HUDEP-2 (cell line): ENCODE data around the gene PPP4R3A.
"Not testable (repeated sequence)": the region's sequence is repeated elsewhere in the genome, so short reads cannot be mapped to it uniquely, and the experiment has no call there.

ENCODE experiments used
- DNase-seq, 76 experiments: peaks; one replicate each; lab custom pipeline; 2025; ENCODE audit not compliant: unreplicated experiment in 76 of 76; lab: John Stamatoyannopoulos, UW

Gene PPP4R3A

DNA sequence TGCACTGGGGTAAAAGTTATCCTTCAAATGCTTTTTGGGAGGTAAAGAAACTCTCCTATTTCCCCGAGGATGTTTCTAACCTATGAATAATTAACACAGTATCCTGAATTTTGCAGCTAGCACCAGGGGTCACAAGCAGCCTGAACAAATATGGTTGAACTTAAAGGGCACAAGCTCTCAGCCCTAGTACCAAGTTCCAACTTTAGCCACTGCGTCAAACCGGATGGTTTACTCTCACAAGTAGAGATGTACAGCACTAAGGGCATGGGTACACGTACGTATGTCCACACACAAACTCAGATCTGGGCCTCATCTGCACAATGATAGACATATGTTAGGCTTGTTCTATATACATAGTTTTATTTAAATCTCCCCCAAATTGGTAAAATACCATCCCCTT is 97.2 kb downstream of the PPP4R3A start:
- DNase-seq = no peak

DNA sequence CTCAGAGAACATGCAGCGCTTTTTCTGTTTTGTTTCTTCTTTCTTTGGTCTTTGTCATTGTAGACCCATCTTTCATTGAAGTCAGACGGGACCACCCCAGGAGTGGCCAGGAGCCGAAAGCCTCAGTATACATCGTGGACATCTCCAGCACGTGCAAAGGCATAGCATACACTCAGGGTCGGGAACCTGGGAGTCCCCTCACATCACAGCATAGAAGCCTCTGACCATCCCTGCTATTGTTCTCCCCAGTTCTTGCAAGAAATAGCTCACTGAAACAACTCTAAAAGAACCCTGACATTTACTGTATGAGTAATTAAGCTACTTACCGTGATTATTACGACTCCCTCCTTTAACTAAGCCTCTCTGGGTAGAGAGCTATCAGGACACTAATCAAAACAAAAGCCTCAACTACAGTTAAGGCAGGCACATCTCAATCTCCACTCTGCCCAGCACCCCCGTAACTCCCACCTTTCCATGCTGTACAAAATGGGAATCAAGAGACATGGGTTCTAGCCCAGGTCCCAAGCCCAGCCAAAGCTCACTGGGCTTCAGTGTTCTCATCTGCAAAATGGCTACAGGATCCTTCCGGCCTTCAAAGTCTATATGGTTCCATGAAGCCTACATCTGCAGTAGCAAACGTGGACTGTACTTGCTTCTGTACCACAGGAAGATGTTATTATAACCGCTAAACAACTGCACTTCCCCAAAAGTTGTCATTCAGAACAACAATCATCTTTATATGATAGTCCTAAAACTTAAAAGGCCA is 99.2 kb downstream of the PPP4R3A start:
- DNase-seq = no peak

DNA sequence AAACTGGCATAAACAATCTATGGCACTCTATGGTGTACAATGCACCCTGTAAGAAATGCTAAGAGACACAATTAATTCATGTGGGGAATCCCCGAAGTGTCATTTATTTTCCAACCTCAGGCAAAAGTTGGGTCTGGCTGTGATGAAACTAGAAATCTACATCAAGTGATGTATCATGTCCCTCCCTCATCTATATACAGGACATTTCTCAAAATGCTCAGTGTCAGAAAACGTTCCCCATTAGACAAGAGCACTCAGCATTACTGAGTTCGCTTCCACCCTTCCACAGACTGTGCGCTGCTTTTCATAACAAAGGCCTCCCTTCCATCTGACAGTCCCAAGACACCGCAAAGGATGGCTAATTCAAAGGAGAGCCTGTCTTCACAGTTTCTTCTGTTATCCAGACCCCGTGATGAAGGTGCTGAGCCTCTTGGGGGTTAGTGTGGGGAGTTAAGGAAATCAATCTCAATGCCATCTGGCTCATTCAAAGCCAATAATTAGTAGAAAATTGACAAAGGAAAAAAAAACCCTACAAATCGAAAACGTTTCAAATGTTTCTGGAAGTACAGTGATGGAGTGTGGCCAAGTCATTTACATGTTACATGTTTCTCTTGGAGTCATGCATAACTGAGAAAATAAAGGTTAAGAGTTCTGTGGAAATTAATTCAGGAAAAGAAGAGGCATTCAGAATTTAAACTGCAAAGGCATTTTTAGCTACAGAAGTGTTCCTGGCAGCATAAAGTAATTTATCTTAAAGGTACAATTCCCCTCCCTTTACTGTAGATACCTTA is 100.0 kb downstream of the PPP4R3A start:
- DNase-seq = no peak

DNA sequence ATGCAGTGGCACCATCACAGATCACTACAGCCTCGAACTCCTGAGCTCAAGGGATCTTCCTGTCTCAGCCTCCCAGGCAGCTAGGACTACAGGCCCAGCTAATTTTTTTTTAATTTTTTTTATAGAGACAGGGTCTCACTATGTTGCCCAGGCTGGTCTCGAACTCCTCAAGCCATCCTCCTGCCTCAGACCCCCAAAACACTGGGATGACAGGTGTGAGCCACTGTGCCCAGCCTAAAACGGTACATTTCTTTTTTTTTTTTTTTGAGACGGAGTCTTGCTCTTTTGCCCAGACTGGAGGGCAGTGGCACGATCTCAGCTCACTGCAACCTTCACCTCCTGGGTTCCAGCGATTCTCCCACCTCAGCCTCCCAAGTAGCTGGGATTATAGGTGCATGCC is 100.9 kb downstream of the PPP4R3A start:
- DNase-seq = not testable (repeated sequence)
